ENCODE measurements around the gene RBM47.

The RBM47 gene

DNA sequence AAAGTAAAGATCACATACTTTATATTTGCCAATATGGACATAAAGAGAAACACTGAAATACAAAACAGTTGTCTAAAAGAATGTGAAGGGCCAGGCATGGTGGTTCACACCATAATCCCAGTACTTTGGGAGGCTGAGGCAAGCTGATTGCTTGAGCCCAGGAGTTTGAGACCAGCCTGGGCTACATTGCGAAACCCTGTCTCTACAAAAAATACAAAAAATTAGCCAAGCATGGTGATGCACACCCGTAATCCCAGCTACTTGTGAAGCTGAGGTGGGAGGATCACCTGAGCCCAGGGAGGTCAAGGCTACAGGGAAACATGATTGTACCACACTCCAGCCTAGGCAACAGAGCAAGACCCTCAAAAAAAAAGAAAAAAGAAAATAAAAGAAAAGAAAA lies 11.8 kb downstream of the RBM47 start:
- in situ Hi-C loops (cut with MboI; ENCODE audit: low pct_unique_long_range_greater_than_20kb, low sequenced_read_pairs, unreplicated experiment): no loop called here
- TF ChIP-seq, protein P1, sequence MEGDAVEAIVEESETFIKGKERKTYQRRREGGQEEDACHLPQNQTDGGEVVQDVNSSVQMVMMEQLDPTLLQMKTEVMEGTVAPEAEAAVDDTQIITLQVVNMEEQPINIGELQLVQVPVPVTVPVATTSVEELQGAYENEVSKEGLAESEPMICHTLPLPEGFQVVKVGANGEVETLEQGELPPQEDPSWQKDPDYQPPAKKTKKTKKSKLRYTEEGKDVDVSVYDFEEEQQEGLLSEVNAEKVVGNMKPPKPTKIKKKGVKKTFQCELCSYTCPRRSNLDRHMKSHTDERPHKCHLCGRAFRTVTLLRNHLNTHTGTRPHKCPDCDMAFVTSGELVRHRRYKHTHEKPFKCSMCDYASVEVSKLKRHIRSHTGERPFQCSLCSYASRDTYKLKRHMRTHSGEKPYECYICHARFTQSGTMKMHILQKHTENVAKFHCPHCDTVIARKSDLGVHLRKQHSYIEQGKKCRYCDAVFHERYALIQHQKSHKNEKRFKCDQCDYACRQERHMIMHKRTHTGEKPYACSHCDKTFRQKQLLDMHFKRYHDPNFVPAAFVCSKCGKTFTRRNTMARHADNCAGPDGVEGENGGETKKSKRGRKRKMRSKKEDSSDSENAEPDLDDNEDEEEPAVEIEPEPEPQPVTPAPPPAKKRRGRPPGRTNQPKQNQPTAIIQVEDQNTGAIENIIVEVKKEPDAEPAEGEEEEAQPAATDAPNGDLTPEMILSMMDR (IDR thresholded peaks at IDR 0.05; ENCODE audit: extremely low read depth, insufficient read depth, missing control alignments): no peak
- no peak for DNase-seq (ENCODE audit: low spot score)

GRCh38 chr4:40614031-40614430 lies 15.6 kb downstream of the RBM47 start:
- in situ Hi-C loops (cut with MboI; ENCODE audit: low pct_unique_long_range_greater_than_20kb, low sequenced_read_pairs, unreplicated experiment): no loop called here
- TF ChIP-seq, protein P1 (IDR thresholded peaks at IDR 0.05; ENCODE audit: extremely low read depth, insufficient read depth, missing control alignments): no peak
- no peak for DNase-seq (ENCODE audit: low spot score)

DNA sequence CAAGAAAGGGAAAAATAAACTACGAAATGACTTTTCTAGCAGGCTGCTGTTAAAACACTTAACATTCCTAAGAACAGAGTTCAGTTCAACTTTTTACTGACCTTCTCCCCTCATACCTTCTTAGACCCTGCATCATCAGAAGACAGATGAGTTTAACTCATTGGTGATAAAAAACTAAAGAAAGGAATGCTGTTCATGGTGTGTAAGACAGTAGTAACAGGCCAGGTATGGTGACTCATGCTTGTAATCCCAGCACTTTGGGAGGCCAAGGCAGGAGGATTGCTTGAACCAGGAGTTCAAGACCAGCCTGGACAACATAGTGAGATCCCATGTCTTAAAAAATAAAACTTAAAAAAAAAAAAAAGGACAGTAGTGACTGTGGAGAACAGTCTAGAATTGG lies 16.2 kb downstream of the RBM47 start:
- TF ChIP-seq, protein P1 (IDR thresholded peaks at IDR 0.05; ENCODE audit: extremely low read depth, insufficient read depth, missing control alignments): no peak
- no peak for DNase-seq (ENCODE audit: low spot score)
- in situ Hi-C loops (cut with MboI; ENCODE audit: low pct_unique_long_range_greater_than_20kb, low sequenced_read_pairs, unreplicated experiment): no loop called here

- no peak for DNase-seq (ENCODE audit: low spot score)
- TF ChIP-seq, protein P1 (IDR thresholded peaks at IDR 0.05; ENCODE audit: extremely low read depth, insufficient read depth, missing control alignments): no peak
- in situ Hi-C loops (cut with MboI; ENCODE audit: low pct_unique_long_range_greater_than_20kb, low sequenced_read_pairs, unreplicated experiment): no loop called here
These were observed 16.8 kb downstream of the RBM47 start for GRCh38 chr4:40612831-40613230.

- TF ChIP-seq, protein P1 (IDR thresholded peaks at IDR 0.05; ENCODE audit: extremely low read depth, insufficient read depth, missing control alignments): no peak
- DNase-seq (ENCODE audit: low spot score): no peak
- in situ Hi-C loops (cut with MboI; ENCODE audit: low pct_unique_long_range_greater_than_20kb, low sequenced_read_pairs, unreplicated experiment): no loop called here
These were observed 17.4 kb downstream of the RBM47 start for GRCh38 chr4:40612283-40612682.

GRCh38 chr4:40608628-40609027 lies 21.0 kb downstream of the RBM47 start:
- in situ Hi-C loops (cut with MboI; ENCODE audit: low pct_unique_long_range_greater_than_20kb, low sequenced_read_pairs, unreplicated experiment): no loop called here
- TF ChIP-seq, protein P1 (IDR thresholded peaks at IDR 0.05; ENCODE audit: extremely low read depth, insufficient read depth, missing control alignments): no peak
- DNase-seq (ENCODE audit: low spot score): no peak

GRCh38 chr4:40607221-40607620 lies 22.4 kb downstream of the RBM47 start:
- TF ChIP-seq, protein P1 (IDR thresholded peaks at IDR 0.05; ENCODE audit: extremely low read depth, insufficient read depth, missing control alignments): no peak
- DNase-seq (ENCODE audit: low spot score): no peak
- in situ Hi-C loops (cut with MboI; ENCODE audit: low pct_unique_long_range_greater_than_20kb, low sequenced_read_pairs, unreplicated experiment): no loop called here

Data from GM13977 (cell line).